ES-I3 (cell line): ENCODE results near the gene ZDHHC15.
"Not testable (repeated sequence)": the region's sequence is repeated elsewhere in the genome, so short reads cannot be mapped to it uniquely, and the experiment has no call there.

Experiments
- H3K36me3 ChIP-seq: 2 replicates; pipeline ENCODE4 v1.6.1; 2013; ENCODE audit warnings: mild to moderate bottlenecking, low read length, control low read depth, moderate library complexity; ENCODE audit not compliant: insufficient read depth
- H3K4me1 ChIP-seq: 2 replicates; pipeline ENCODE4 v1.6.1; 2013; ENCODE audit warnings: mild to moderate bottlenecking, control low read depth, low read length; ENCODE audit not compliant: insufficient read depth
- H3K9ac ChIP-seq: 2 replicates; pipeline ENCODE4 v1.6.1; 2013; ENCODE audit warnings: low read depth, mild to moderate bottlenecking, low read length, moderate library complexity
- H3K9me3 ChIP-seq: 2 replicates; pipeline ENCODE4 v1.6.1; 2013; ENCODE audit warnings: mild to moderate bottlenecking, low read length, moderate library complexity; ENCODE audit not compliant: control insufficient read depth, insufficient read depth

The ZDHHC15 gene

DNA sequence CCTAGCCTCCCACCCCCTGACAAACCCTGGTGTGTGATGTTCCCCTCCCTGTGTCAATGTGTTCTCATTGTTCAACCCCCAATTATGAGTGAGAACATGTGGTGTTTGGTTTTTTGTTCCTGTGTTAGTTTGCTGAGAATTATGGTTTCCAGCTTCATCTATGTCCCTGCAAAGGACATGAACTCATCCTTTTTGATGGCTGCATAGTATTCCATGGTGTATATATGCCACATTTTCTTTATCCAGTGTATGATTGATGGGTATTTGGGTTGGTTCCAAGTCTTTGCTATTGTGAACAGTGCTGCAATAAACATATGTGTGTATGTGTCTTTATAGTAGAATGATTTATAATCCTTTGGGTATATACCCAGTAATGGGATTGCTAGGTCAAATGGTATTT is 174.2 kb downstream of the ZDHHC15 start:
- not testable (repeated sequence) for H3K4me1 ChIP-seq, H3K9me3 ChIP-seq, H3K36me3 ChIP-seq, H3K9ac ChIP-seq

DNA sequence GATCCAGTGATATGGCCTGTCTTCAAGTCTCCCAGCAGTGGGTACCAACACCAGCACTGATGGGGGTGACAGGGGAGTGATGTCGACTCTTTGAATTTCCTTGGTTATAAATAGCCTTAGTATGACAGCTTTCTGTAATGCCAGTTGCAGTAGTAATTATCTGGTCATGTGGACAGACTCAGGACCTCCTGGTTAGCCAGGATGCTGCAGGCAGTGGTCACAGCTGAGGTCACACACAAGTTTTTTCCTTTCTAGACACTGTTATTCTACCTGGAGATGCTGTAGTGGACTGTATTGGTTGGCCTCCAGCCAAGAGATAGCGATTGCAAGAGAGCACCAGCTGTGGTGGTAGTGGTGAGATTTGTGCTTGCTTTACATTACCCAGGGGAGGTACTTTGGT is 185.3 kb downstream of the ZDHHC15 start:
- Histone ChIP-seq H3K36me3 (no peaks in the 10 kb centered on the region), H3K4me1 (no peaks in the 10 kb centered on the region), H3K9me3 (peaks cover 3% of the 10 kb centered on the region; the same call in 1 of the 2 replicates), H3K9ac (no peak overlapping the region)

DNA sequence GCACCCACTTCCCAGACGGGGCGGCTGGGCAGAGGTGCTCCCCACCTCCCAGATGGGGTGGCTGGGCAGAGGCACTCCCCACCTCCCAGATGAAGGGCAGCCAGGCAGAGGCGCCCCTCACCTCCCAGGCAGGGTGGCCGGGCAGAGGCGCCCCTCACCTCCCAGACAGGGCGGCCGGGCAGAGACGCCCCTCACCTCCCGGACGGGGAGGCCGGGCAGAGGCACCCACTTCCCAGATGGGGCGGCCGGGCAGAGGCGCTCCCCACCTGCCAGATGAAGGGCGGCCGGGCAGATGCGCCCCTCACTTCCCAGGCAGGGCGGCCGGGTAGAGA is 187.7 kb downstream of the ZDHHC15 start:
- H3K36me3 ChIP-seq, result no peaks in the 10 kb centered on the region

DNA sequence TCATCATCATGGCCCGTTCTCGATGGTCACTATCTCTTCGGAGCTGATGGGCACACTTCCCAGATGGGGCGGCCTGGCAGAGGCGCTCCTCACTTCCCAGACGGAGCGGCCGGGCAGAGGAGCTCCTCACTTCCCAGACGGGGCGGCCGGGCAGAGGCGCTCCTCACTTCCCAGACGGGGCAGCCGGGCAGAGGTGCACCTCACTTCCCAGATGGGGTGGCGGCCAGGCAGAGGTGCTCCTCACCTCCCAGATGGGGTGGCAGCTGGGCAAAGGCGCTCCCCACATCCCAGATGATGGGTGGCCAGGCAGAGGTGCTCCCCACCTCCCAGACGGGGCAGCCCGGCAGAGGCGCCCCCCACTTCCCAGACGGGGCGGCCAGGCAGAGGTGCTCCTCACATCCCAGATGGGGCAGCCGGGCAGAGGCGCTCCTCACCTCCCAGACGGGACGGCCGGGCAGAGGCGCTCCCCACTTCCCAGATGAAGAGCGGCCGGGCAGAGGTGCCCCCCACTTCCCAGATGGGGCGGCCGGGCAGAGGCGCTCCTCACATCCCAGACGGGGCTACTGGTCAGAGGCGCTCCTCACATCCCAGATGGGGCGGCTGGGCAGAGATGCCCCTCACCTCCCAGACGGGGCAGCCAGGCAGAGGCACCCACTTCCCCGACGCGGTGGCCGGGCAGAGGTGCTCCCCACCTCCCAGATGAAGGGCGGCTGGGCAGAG is 188.3 kb downstream of the ZDHHC15 start:
- H3K9me3 ChIP-seq, H3K36me3 ChIP-seq, H3K9ac ChIP-seq, H3K4me1 ChIP-seq: not testable (repeated sequence)

More for the DNA sequence above, 187.7 kb downstream of the ZDHHC15 start:
- no peak overlapping the region for H3K9ac ChIP-seq
- H3K4me1 ChIP-seq, result no peaks in the 10 kb centered on the region
- H3K9me3 ChIP-seq, result peaks cover 10% of the 10 kb centered on the region

DNA sequence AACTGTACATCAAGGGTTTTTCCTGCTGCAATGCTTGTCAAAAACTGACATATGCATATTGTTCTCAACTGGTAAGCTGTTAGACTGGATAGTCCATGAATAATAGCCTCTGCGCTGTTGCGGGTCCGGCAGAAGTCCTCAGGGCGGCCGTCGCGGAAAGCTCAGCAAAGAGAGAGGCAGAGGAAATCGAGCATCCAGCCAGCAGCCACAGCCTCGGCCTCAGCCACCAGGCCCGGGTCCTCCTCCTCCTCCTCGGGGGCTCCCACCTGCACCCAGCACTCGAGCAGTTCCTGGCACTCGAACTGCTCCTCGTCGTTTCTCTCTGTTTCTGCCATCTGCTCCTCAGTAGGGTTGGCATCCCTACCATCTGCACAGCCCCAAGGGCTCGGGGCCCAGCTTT is 195.2 kb downstream of the ZDHHC15 start:
- Histone ChIP-seq H3K9ac (no peak overlapping the region), H3K9me3 (peaks cover 6% of the 10 kb centered on the region; the same call in 1 of the 2 replicates), H3K4me1 (no peaks in the 10 kb centered on the region), H3K36me3 (no peaks in the 10 kb centered on the region)
